Aorta (tissue), 5 donors: Measurements from ENCODE around the gene ZW10. TPM values are rescaled to one million over a fixed set of nuclear protein-coding genes. Genes with fewer than 3 reads are reported as not detected.
"Not testable (repeated sequence)": the region's sequence is repeated elsewhere in the genome, so short reads cannot be mapped to it uniquely, and the experiment has no call there.

ENCODE experiments used
- ATAC-seq: fragments of 200-7000 bp; cut with Tn5 transposase; one replicate; pipeline ENCODE4 v1.9.1; 2022; ENCODE audit warnings: moderate library complexity; ENCODE audit not compliant: low FRiP score
- DNase-seq, 2 donors: peaks; one replicate each; pipeline ENCODE4 v3.0.0-alpha.2; 2020
- H3K27ac ChIP-seq, 2 donors: one replicate each; pipeline ENCODE4 v1.5.1; 2013; ENCODE audit warnings: low read length in 2 of 2, mild to moderate bottlenecking in 2 of 2, moderate library complexity in 2 of 2, control low read depth in 1 of 2, inconsistent platforms in 1 of 2, low read depth in 1 of 2
- H3K27me3 ChIP-seq, 2 donors: one replicate each; pipeline ENCODE4 v1.6.1; 2013; ENCODE audit warnings: control low read depth in 1 of 2, low read length in 1 of 2, mild to moderate bottlenecking in 1 of 2, moderate library complexity in 1 of 2; ENCODE audit not compliant: insufficient read depth in 2 of 2, control insufficient read depth in 1 of 2
- H3K36me3 ChIP-seq, 2 donors: one replicate each; pipeline ENCODE4 v1.6.1; 2013; ENCODE audit warnings: control low read depth in 1 of 2, low read length in 1 of 2, mild to moderate bottlenecking in 1 of 2; ENCODE audit not compliant: insufficient read depth in 2 of 2, control insufficient read depth in 1 of 2
- H3K4me1 ChIP-seq, 2 donors: one replicate each; pipeline ENCODE4 v1.6.1; 2013; ENCODE audit warnings: low read length in 2 of 2, control low read depth in 1 of 2, mild to moderate bottlenecking in 1 of 2, moderate library complexity in 1 of 2; ENCODE audit not compliant: insufficient read depth in 2 of 2, control insufficient read depth in 1 of 2
- H3K4me3 ChIP-seq, 2 donors: one replicate each; pipeline ENCODE4 v1.5.1; 2013; ENCODE audit warnings: low read length in 2 of 2, control low read depth in 1 of 2, mild to moderate bottlenecking in 1 of 2
- H3K9me3 ChIP-seq: one replicate; pipeline ENCODE4 v1.6.1; 2013; ENCODE audit warnings: mild to moderate bottlenecking, low read length; ENCODE audit not compliant: control insufficient read depth
- WGBS, 2 donors: extraction: QIAGEN DNeasy Blood & Tissue Kit; methylation state at CpG; one replicate each; pipeline ENCODE4 v1.1.7; 2013; 5-methylcytosine and 5-hydroxymethylcytosine counted together
- intact Hi-C, 2 donors: fragments of 100-400 bp; cut with DNase I; formaldehyde crosslinking; loops; one replicate each; pipeline versions ENCODE4 v1.14.2 to v1.15.0; 2022
- polyA plus RNA-seq, 2 donors: library from polyadenylated mRNA; stranded (reverse); fragments of 200-250 nt; gene quantifications; one replicate each; pipeline ENCODE4 v1.2.3, GENCODE V29; 2013
- total RNA-seq, 2 donors: library from RNA; stranded (reverse); fragmentation: NEBNext Ultra II Directional; extraction: Animal tissue kit (Norgen Biotek cat#: 25700); gene quantifications; one replicate each; pipeline ENCODE4 v1.2.1, GENCODE V29; 2021
- donor health status: healthy with polysubstance abuse.
- donor health status: Bipolar disorder and iron deficiency.
- donor health status: DM: no; HTN: no; CAD: no.
- donor health status: DM: no; HTN: no; CAD: no.
- donor health status: DM: yes; HTN: yes; CAD: no.

Gene ZW10
- total and polyA plus RNA-seq, 4 donors, result 6.4 to 12.0 (median 9.4) TPM

- intact Hi-C loops, result no loop called here
- ATAC-seq (no peak), DNase-seq (no peak)
- H3K4me3 ChIP-seq, result no peak overlapping the region
- H3K27ac ChIP-seq, result no peak overlapping the region
- H3K36me3 ChIP-seq, result peaks cover 0 to 4% of the 10 kb centered on the region in 2 donors
- WGBS, 2 donors, result 89 to 97% methylated on average over 3 of the region's 3 CpGs
- no peaks in the 10 kb centered on the region for H3K27me3 ChIP-seq
- H3K9me3 ChIP-seq, result peaks cover 2% of the 10 kb centered on the region
- peaks cover 0 to 2% of the 10 kb centered on the region in 2 donors for H3K4me1 ChIP-seq
Measured at GRCh38 chr11:113721462-113722066, 51.9 kb downstream of the ZW10 start.

GRCh38 chr11:113720478-113720877 is 53.0 kb downstream of the ZW10 start:
- H3K9me3 ChIP-seq, H3K4me3 ChIP-seq, ATAC-seq, intact Hi-C loops, H3K36me3 ChIP-seq, H3K27ac ChIP-seq, H3K27me3 ChIP-seq, H3K4me1 ChIP-seq, DNase-seq: not testable (repeated sequence)
- WGBS, 2 donors, result 47 to 53% methylated on average over 3 of the region's 3 CpGs

- ATAC-seq (no peak), DNase-seq (no peak)
- Histone ChIP-seq H3K4me3 (no peak overlapping the region), H3K27me3 (no peaks in the 10 kb centered on the region), H3K27ac (no peak overlapping the region), H3K36me3 (peaks cover 0 to 1% of the 10 kb centered on the region in 2 donors), H3K9me3 (peaks cover 2% of the 10 kb centered on the region), H3K4me1 (no peaks in the 10 kb centered on the region)
- intact Hi-C loops, result no loop called here
- WGBS, 2 donors, result 94 to 100% methylated on average over 2 of the region's 2 CpGs
Measured at GRCh38 chr11:113715882-113716625, 57.4 kb downstream of the ZW10 start.

- WGBS, 2 donors, result 88% methylated on average over 1 of the region's 1 CpG
- H3K27me3 ChIP-seq, result no peaks in the 10 kb centered on the region
- ATAC-seq, result no peak
Measured at GRCh38 chr11:113715273-113715672, 58.2 kb downstream of the ZW10 start.

DNA sequence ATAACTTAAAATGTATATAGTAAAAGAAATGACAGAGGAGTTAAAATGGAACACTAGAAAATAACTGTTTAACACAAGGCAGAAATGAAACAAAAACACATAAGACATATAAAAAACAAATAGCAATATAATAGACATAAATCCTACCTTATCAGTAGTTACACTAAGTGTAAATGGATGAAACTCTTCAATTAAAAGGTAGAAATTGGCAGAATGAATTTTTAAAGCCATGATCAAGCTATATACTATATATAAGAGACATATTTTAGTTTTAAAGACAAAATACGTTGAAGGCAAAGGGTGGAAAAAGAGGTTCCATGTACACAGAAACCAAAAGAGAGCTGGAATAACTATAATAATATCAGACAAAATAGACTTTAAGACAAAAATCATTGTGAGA is 62.5 kb downstream of the ZW10 start:
- Histone ChIP-seq H3K36me3 (peaks cover 2 to 4% of the 10 kb centered on the region in 2 donors), H3K9me3 (peaks cover 4% of the 10 kb centered on the region), H3K27me3 (no peaks in the 10 kb centered on the region), H3K4me1 (no peaks in the 10 kb centered on the region), H3K27ac (no peak overlapping the region), H3K4me3 (no peak overlapping the region)
- no peak for DNase-seq
- ATAC-seq, result no peak
- WGBS, 2 donors, result 97 to 98% methylated on average over 1 of the region's 1 CpG
- intact Hi-C loops, result no loop called here

More at GRCh38 chr11:113715273-113715672, 58.2 kb downstream of the ZW10 start:
- DNase-seq, result no peak
- H3K36me3 ChIP-seq, result peaks cover 0 to 1% of the 10 kb centered on the region in 2 donors
- H3K4me3 ChIP-seq, result no peak overlapping the region
- no peak overlapping the region for H3K27ac ChIP-seq
- intact Hi-C loops, result no loop called here
- peaks cover 2% of the 10 kb centered on the region for H3K9me3 ChIP-seq
- no peaks in the 10 kb centered on the region for H3K4me1 ChIP-seq

DNA sequence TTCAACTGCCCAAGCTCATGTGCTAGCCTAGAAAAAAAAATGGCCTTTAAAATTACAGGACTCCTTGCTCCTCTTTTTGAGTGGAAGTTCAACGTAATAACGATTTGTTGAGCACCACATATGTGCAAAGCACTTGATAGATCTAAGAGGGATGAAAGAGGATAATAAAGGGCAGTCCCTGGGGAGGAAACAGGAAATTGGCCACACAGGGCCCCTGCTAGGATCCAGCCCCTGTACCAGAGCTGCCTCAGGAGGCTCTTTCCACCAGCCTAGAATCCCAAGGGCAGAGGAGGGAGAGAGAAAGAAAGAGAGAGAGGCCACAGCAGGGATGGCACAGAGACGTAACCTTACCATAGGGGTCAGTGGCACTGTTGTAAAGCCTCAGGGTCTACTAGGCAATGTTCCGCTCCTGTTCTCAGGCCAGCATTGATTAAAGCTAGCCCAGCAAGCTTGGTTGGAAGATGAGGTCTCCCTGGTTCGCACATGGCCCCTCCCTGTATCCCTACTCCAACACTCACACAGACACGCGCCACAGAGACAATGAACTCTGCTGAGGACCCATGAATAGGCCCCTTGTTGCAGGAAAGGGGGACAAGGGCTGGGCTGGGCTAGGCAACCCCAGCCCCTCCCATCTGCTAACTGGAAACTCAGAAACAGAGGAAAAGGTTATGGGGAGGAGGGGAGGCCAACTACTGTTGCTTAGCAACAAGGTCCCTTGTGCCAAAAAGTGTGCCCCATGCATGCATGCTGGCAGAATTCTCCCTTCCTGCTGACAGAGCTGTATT is 67.4 kb downstream of the ZW10 start, which contains the start of gene TMPRSS5:
Gene TMPRSS5, minus strand, starts transcription at position 438 of the 785 bp plus-strand sequence. Its CDS starts 84 bp downstream, at position 354.
- H3K27me3 ChIP-seq, result no peaks in the 10 kb centered on the region
- no peak for ATAC-seq
- no peak within 1 kb of the TSS for H3K27ac ChIP-seq
- no peak within 1 kb of the TSS for H3K4me3 ChIP-seq
- H3K9me3 ChIP-seq, result peaks cover 5% of the 10 kb centered on the region
- H3K36me3 ChIP-seq, result peaks cover 2 to 6% of the 10 kb centered on the region in 2 donors
- intact Hi-C loops, result no loop called here
- no peaks in the 10 kb centered on the region for H3K4me1 ChIP-seq
- no peak for DNase-seq
- WGBS, 2 donors, result 87 to 89% methylated on average over 7 of the region's 7 CpGs

- DNase-seq, intact Hi-C loops, H3K36me3 ChIP-seq, H3K27ac ChIP-seq, H3K4me1 ChIP-seq, H3K4me3 ChIP-seq, H3K27me3 ChIP-seq, H3K9me3 ChIP-seq, ATAC-seq: not testable (repeated sequence)
- 96 to 100% methylated on average over 1 of the region's 1 CpG for WGBS, 2 donors
Measured at GRCh38 chr11:113703551-113703950, 69.9 kb downstream of the ZW10 start.

- 97 to 100% methylated on average over 1 of the region's 1 CpG for WGBS, 2 donors
- intact Hi-C loops, result no loop called here
- Histone ChIP-seq H3K27me3 (no peaks in the 10 kb centered on the region), H3K36me3 (peaks cover 0 to 2% of the 10 kb centered on the region in 2 donors), H3K4me1 (no peaks in the 10 kb centered on the region), H3K9me3 (peaks cover 1% of the 10 kb centered on the region), H3K4me3 (no peak overlapping the region), H3K27ac (no peak overlapping the region)
- DNase-seq (no peak), ATAC-seq (no peak)
Measured at GRCh38 chr11:113701491-113701890, 72.0 kb downstream of the ZW10 start.
